ENCODE data around the gene RTN4RL2.

Gene RTN4RL2

DNA sequence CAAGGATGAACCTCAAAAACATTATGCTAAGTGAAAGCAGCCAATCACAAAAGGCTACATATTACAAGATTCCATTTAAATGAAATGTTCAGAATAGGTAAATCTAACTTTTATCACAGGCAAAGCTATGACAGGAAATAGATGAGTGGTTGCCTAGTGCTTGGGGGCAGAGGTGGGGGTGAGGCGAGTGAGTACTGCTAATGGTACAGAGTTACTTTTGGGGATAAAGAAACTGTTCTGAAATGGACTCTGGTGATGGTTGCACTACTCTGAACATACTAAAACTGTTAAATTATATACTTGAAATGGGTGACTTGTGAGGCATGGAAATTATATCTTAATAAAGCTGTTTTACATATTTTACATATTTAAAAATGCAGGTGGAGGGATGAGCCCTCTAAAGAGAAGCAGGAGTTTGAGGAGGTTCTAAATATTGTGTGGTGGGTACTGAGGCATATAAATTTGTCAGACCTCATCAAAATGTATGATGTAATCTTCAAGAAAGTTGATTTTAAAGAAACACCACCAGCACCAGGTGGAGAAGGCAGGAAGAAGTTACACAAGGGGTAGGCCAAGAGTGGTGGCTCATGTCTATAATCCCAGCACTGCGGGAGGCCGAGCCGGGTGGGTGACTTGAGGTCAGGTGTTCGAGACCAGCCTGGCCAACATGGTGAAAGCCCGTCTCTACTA is 51.6 kb downstream of the RTN4RL2 start:
- no peak for DNase-seq
- intact Hi-C loops (cut with DNase I) = no loop called here

DNA sequence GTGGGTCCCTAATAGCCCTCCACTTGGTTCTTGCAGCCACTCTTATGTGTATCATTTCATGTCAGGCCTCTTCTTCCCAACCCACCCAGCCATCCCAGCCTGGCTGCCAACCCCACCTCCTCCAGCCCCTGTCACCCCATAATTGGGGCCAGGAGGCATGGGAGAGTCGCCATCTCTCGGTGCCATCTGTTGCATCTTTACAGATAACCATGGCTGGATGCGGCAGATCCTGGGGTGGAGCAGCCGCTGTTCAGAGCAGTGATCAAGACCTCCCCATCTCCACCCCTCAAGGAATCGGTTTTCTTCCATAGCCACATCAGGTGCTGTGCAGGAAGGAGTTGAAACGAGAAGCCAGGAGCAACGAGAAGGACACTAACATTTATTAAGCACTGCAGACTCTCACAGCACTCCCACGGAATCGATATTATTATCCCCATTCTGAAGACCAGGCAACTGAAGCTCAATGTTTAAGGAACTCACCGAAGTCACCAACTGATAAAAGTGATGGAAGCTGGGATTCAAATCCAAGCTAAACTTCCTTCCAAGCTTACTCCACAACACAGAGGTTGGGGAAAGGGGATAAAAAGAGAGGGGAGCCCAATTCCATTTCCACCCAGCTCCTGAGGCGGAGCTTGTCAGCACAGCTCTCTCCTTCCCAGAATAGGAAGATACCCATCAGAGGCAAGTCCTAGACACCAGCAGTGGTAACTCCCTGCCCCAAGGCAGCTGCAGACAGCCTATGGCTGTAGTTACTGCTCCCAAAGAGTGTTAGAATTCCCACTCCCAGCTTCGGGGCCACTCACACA is 52.5 kb downstream of the RTN4RL2 start:
- intact Hi-C loops (cut with DNase I) = no loop called here
- DNase-seq = no peak

DNA sequence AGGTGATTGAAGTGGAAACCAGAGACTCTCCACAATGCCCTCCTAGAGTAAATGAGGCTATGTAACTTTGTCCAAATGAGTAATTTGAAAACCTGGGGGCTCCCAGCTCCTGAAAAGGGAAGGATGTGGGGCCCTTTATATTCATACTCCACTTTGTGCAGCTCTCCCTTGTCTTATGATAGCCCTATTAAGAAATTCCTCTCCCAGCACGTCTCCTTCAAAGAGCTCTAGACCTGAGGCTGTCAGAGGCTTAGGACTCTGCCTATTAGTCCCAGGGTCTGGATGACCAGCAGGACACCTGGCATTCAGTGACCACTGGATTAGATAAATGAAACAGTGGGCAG is 53.1 kb downstream of the RTN4RL2 start:
- intact Hi-C loops (cut with DNase I) = no loop called here

DNA sequence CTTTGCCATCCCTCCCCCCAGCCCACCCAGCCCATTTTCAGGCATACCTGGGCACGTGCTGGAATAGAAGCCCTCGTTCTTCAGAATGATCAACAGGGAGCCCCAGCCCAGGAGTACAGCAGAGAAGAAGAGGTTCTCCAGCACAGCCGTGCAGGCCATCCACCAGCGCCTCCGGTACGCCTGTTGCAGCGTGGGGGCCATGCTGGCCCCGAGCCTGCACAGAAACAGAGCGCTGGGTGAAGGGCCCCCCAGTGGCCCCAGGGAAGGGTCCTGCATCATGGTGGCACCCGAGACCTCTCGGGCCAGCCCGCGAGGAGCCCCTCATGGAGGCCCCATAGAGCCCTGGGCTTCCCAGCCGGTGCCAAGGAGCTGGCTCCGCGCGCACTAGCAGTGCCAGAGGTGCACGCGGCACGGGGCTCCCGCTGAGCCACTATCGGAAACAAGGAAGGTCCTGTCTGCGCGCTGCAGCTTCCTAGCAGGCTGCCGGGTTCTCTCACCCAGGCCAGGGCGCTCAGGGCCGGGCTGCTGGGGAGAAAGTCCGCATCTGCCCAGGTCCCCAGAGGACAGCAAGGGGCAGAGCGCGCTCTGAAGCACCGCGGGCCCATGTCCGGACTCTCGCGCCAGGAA is 53.7 kb downstream of the RTN4RL2 start:
- peak in 32 of 42 donors; percentile 12 to 65 (median 39) for DNase-seq
- intact Hi-C loops (cut with DNase I) = no loop called here

More for the DNA sequence above, 53.1 kb downstream of the RTN4RL2 start:
- no peak for DNase-seq

DNA sequence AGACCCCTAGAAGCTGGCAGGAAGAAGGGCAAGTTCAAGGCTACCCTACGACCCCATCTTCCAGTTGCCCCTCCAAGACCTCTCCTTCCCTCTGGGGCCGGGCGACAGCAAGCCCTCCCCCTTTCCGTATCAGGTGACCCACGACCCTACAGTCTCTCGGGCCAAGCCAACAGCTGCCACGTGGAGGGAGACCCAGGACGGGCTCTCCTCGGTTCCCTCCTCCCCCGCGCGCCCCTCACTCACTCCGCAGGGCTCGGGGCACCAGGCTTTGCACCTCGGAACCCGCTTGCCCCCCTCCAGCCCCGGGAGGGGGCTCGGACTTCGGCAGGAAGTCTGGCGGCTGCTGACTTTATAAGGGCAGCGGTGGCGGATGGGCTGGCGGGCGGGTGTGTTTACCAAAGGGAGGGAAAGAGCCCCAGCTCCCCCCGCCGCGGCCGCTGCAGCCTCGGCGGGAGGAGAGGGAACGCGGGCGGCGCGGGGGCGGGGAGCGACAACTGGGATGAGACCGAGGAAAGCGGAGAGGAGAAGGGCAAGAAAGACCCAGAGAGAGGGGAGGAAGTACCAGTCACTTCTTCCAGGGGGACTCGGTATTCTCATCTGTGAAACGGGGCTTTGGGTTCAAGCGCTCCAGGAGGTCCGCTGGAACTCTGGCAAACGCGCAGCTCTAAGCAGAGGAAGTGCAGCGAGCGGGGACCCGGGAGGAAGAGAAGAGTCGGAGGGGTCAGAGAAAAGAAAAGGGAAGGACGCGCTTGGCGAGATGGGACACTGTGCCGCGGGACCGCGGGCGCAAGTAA is 54.4 kb downstream of the RTN4RL2 start:
- intact Hi-C loops (cut with DNase I) = no loop called here
- peak in 35 of 42 donors; percentile 11 to 76 (median 47) for DNase-seq

DNA sequence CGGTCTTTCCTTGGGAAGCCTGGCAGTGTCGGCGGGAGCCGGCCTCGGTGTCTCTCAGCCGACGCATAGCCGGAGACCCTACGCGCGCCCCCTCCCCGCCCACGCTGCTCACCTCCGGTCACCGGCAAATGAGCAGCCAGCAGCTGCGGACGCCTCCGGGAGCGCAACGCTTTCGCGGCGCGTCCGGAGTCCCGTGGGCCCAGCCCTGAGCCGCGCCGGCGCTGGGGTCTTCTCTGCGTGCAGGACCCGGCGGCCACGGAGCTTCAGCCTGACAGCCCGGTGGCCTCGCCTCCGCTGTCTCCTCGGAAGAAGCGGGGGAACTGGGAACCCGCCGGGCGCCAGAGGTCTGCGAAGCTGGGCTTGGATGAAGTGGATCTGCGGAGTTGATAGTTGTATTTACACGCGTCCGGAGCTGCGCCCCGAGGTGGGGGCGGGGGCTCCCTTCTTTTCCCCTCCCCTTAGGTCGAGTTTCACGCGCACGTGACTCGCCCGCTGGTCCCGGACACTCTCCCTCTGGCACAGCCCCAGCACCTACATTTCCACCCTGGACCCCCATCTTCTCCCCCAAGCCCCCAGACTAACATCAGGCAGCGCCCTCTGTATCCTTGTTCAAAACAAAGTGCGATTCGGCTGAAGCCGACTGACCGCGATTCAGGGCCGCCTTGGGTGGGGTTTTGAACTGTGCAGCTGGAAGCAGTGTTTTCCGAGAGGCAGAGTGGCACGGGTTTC is 55.2 kb downstream of the RTN4RL2 start, which contains the start of gene SLC43A1:
SLC43A1 (minus strand) TSS at position 371 of the 729 bp plus-strand sequence. CDS start 1,591 bp downstream, outside the sequence.
- DNase-seq = peak in 13 of 42 donors; percentile 9 to 57 (median 36)
- intact Hi-C loops (cut with DNase I) = no loop called here

DNA sequence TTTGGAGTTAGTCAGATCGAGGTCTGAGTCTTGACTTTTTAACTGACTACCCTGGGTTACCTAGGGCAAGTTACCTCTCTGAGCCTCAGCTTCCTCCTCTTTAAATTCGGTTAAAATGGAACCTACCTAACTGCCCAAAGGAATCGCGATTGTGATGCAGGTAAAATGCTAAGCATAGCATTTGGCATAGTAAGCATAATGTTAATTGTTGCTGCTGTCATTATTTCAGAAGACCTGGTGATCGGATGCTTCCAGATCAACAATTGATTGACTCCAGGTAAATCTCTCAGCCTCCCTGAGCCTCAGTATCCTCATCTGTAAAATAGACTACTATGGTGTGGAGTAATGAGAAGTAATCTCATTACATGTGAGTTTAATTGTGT is 55.7 kb downstream of the RTN4RL2 start:
- intact Hi-C loops (cut with DNase I) = no loop called here
- DNase-seq = no peak

DNA sequence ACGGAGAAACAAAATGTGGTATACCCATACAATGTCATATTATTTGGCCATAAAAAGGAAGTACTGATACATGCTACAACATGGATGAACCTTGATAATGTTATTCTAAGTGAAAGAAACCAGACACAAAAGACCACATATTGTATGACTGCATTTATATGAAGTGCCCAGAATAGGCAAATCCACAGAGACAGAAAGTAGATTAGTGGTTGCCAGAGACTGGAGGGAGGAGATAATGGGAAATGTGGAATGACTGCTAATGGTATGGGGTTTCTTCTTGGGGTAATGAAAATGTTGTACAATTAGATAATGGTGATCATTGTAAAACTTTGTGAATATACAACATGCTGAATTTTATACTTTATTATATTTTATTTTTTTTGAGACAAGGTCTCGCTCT is 60.8 kb downstream of the RTN4RL2 start:
- intact Hi-C loops (cut with DNase I) = no loop called here

DNA sequence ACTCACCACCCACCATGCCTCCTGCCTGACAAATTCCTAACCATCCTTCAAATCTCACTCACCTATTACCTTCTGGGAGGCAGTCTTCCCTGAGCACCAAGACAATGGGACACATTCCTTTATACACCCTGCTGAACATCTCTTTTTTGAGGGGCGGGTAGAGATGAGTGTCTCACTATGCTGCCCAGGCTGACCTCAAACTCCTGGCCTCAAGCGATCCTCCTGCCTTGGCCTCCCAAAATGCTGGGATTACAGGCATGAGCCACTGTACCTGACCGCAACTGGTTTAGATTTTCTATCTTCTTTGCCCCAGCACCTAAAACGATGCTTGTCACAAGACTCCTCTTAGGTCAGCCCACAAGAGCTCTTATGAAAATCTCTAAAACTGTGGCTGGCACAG is 63.1 kb downstream of the RTN4RL2 start:
- no peak for DNase-seq

More for the DNA sequence above, 60.8 kb downstream of the RTN4RL2 start:
- no peak for DNase-seq

More for the DNA sequence above, 63.1 kb downstream of the RTN4RL2 start:
- intact Hi-C loops (cut with DNase I) = no loop called here

All from head of caudate nucleus (tissue), 42 donors.